H1 (cell line): Measurements from ENCODE around the gene MAGI3. TPM values are rescaled to one million over a fixed set of nuclear protein-coding genes. Genes with fewer than 3 reads are reported as not detected.

Experiments
- CTCF ChIA-PET: fragments of 300-600 bp; sonication (Branson Sonifier 250); formaldehyde crosslinking; loops from one replicate; lab custom pipeline; 2021; ENCODE audit not compliant: partially characterized antibody; lab: Charles Lee
- POLR2A ChIA-PET: fragments of 300-600 bp; sonication (Branson Sonifier 250); formaldehyde crosslinking; loops from one replicate; lab custom pipeline; 2021; ENCODE audit warnings: inconsistent platforms; ENCODE audit not compliant: partially characterized antibody; lab: Charles Lee
- DNase-seq, 2 experiments: peaks; one replicate each; pipeline versions ENCODE4 v3.0.0 to v3.0.0-alpha.2; 2010 to 2022; ENCODE audit warnings: low spot score in 2 of 2, low read depth in 1 of 2, mixed read lengths in 1 of 2
- FAIRE-seq: peaks from 2 replicates; lab custom pipeline; 2011; peaks lifted over from hg19 to GRCh38; lab: Jason Lieb, UNC
- H2AFZ ChIP-seq: 2 replicates; pipeline ENCODE4 v1.8.1; 2012; ENCODE audit warnings: low read length, inconsistent platforms
- H2AK5ac ChIP-seq: 2 replicates; pipeline ENCODE4 v1.6.1; 2013; ENCODE audit warnings: low read depth, low read length
- H2BK120ac ChIP-seq: replicated peaks from 2 replicates; pipeline ENCODE3; 2013; ENCODE audit warnings: low read depth, low read length, inconsistent platforms
- H2BK12ac ChIP-seq: 2 replicates; pipeline ENCODE4 v1.6.1; 2013; ENCODE audit warnings: low read depth, low read length
- H2BK15ac ChIP-seq: 2 replicates; pipeline ENCODE4 v1.6.1; 2013; ENCODE audit warnings: low read length
- H2BK20ac ChIP-seq: 2 replicates; pipeline ENCODE4 v1.6.1; 2013; ENCODE audit warnings: low read length
- H2BK5ac ChIP-seq: 2 replicates; pipeline ENCODE4 v1.6.1; 2013; ENCODE audit warnings: low read depth, low read length
- H3K14ac ChIP-seq: 2 replicates; pipeline ENCODE4 v1.6.1; 2013; ENCODE audit warnings: inconsistent platforms; ENCODE audit not compliant: insufficient read length
- H3K18ac ChIP-seq: 2 replicates; pipeline ENCODE4 v1.6.1; 2013; ENCODE audit warnings: low read length; ENCODE audit errors: extremely low read depth
- H3K23ac ChIP-seq: 2 replicates; pipeline ENCODE4 v1.6.1; 2013; ENCODE audit warnings: inconsistent platforms; ENCODE audit not compliant: insufficient read length
- H3K23me2 ChIP-seq: 2 replicates; pipeline ENCODE4 v1.6.1; 2013; ENCODE audit warnings: low read depth, low read length
- H3K27ac ChIP-seq: 2 replicates; pipeline ENCODE4 v1.6.1; 2011; ENCODE audit warnings: low read depth, low read length, inconsistent platforms
- H3K27me3 ChIP-seq, 4 experiments: replicated peaks in 1 of 4; 1 replicate in 1 of 4; 2 replicates in 3 of 4; pipeline versions ENCODE4 v1.6.1 to v1.8.1; 2011 to 2013; ENCODE audit warnings: low read length in 3 of 4, mild to moderate bottlenecking in 3 of 4, inconsistent platforms in 2 of 4, mixed read lengths in 2 of 4, moderate library complexity in 1 of 4; ENCODE audit not compliant: control insufficient read depth in 3 of 4, insufficient read depth in 3 of 4; ENCODE audit errors: extremely low read depth in 1 of 4
- H3K36me3 ChIP-seq, 4 experiments: 2 replicates each; pipeline versions ENCODE4 v1.6.1 to v1.8.1; 2011 to 2013; ENCODE audit warnings: mild to moderate bottlenecking in 4 of 4, low read length in 3 of 4, moderate library complexity in 2 of 4, control low read depth in 1 of 4, inconsistent platforms in 1 of 4; ENCODE audit not compliant: insufficient read depth in 4 of 4, control insufficient read depth in 2 of 4
- H3K4ac ChIP-seq: replicated peaks from 2 replicates; pipeline ENCODE3; 2013; ENCODE audit warnings: low read length, low read depth, mixed read lengths, inconsistent platforms; ENCODE audit not compliant: insufficient read length
- H3K4me1 ChIP-seq, 4 experiments: replicated peaks in 1 of 4; 1 replicate in 1 of 4; 2 replicates in 3 of 4; pipeline versions ENCODE4 v1.6.1 to v1.8.1; 2011 to 2013; ENCODE audit warnings: low read length in 3 of 4, inconsistent platforms in 2 of 4, mixed read lengths in 1 of 4; ENCODE audit not compliant: insufficient read depth in 4 of 4, control insufficient read depth in 3 of 4
- H3K4me2 ChIP-seq, 2 experiments: 2 replicates each; pipeline versions ENCODE4 v1.6.1 to v1.8.1; 2011 to 2013; ENCODE audit warnings: low read depth in 2 of 2, low read length in 2 of 2, control low read depth in 1 of 2, inconsistent platforms in 1 of 2, mild to moderate bottlenecking in 1 of 2; ENCODE audit not compliant: insufficient read depth in 1 of 2
- H3K4me3 ChIP-seq, 4 experiments: fragments of 200-600, 300-600 bp in 1 of 4; sonication (generic), shearing (Covaris generic), sonication (Bioruptor Twin) in 1 of 4; 2 replicates each; pipeline versions ENCODE4 v1.5.1 to v1.8.1; 2011 to 2016; ENCODE audit warnings: low read length in 4 of 4, low read depth in 3 of 4, control low read depth in 2 of 4, inconsistent platforms in 2 of 4, mild to moderate bottlenecking in 2 of 4, mixed read lengths in 1 of 4, moderate library complexity in 1 of 4; ENCODE audit not compliant: insufficient read depth in 2 of 4; ENCODE audit errors: extremely low read depth in 1 of 4
- H3K56ac ChIP-seq: replicated peaks from 2 replicates; pipeline ENCODE3; 2013; ENCODE audit warnings: low read depth, mild to moderate bottlenecking, mixed read lengths, low read length, inconsistent platforms; ENCODE audit not compliant: insufficient read length
- H3K79me1 ChIP-seq: 2 replicates; pipeline ENCODE4 v1.6.1; 2013; ENCODE audit warnings: low read depth, low read length, control low read depth
- H3K79me2 ChIP-seq, 2 experiments: 2 replicates each; pipeline versions ENCODE4 v1.6.1 to v1.8.1; 2012 to 2013; ENCODE audit warnings: low read length in 2 of 2, mild to moderate bottlenecking in 2 of 2, inconsistent platforms in 1 of 2; ENCODE audit not compliant: insufficient read depth in 2 of 2, control insufficient read depth in 1 of 2
- H3K9ac ChIP-seq, 4 experiments: replicated peaks in 1 of 4; 1 replicate in 1 of 4; 2 replicates in 3 of 4; pipeline versions ENCODE4 v1.6.1 to v1.8.1; 2011 to 2013; ENCODE audit warnings: low read depth in 3 of 4, low read length in 3 of 4, control low read depth in 2 of 4, mild to moderate bottlenecking in 2 of 4, moderate library complexity in 2 of 4, inconsistent platforms in 1 of 4; ENCODE audit errors: extremely low read depth in 1 of 4
- H3K9me3 ChIP-seq, 2 experiments: 2 replicates each; pipeline versions ENCODE4 v1.6.1 to v1.8.1; 2012 to 2013; ENCODE audit warnings: mild to moderate bottlenecking in 2 of 2, moderate library complexity in 2 of 2, control low read depth in 1 of 2, inconsistent platforms in 1 of 2, low read depth in 1 of 2, low read length in 1 of 2, mixed read lengths in 1 of 2; ENCODE audit not compliant: insufficient read depth in 2 of 2
- H4K20me1 ChIP-seq, 2 experiments: replicated peaks in 1 of 2; 2 replicates each; pipeline versions ENCODE3 to v1.8.1; 2011 to 2013; ENCODE audit warnings: inconsistent platforms in 2 of 2, low read length in 2 of 2, mild to moderate bottlenecking in 1 of 2; ENCODE audit not compliant: insufficient read depth in 2 of 2, control insufficient read depth in 1 of 2
- H4K5ac ChIP-seq: 2 replicates; pipeline ENCODE4 v1.6.1; 2013; ENCODE audit warnings: low read length, low read depth, mixed read lengths, inconsistent platforms; ENCODE audit not compliant: insufficient read length
- H4K8ac ChIP-seq: 2 replicates; pipeline ENCODE4 v1.8.0; 2013; ENCODE audit warnings: mild to moderate bottlenecking, moderate library complexity, low read length, inconsistent platforms; ENCODE audit not compliant: insufficient read depth; ENCODE audit errors: extremely low read depth
- H4K91ac ChIP-seq: replicated peaks from 2 replicates; pipeline ENCODE3; 2013; ENCODE audit warnings: low read length, mixed read lengths, inconsistent platforms; ENCODE audit not compliant: insufficient read length
- SIN3A ChIP-seq, 2 experiments: IDR thresholded peaks in 1 of 2; conservative IDR thresholded peaks in 1 of 2; 2 replicates each; pipeline ENCODE4 v1.6.1; 2011 to 2012; ENCODE audit warnings: low read length in 2 of 2, improper control_type of control experiment in 1 of 2, low read depth in 1 of 2, mild to moderate bottlenecking in 1 of 2
- WGBS, 2 experiments: shearing (Covaris generic) in 1 of 2; methylation state at CpG; one replicate each; pipeline versions ENCODE4 v1.1.6 to v1.1.7; 2013 to 2015; ENCODE audit warnings: low lambda C conversion rate in 2 of 2, mixed read lengths in 2 of 2, inconsistent platforms in 1 of 2, low coverage in 1 of 2, missing lambda C conversion rate in 1 of 2; ENCODE audit not compliant: insufficient replicate concordance in 2 of 2, insufficient coverage in 1 of 2, insufficient read length in 1 of 2; ENCODE audit errors: extremely low coverage in 1 of 2, missing lambda C conversion rate in 1 of 2; 5-methylcytosine and 5-hydroxymethylcytosine counted together
- polyA plus RNA-seq, 7 experiments: library from polyadenylated mRNA; depleted of rRNA in 3 of 7; stranded (reverse) in 5 of 7; unstranded in 2 of 7; fragments of >200 nt in 5 of 7; fragments of 200-250 nt in 2 of 7; gene quantifications; 1 replicate in 5 of 7; 2 replicates in 1 of 7; 4 replicates in 1 of 7; pipeline versions ENCODE4 v1.2.1 to v1.2.3, GENCODE V29; 2011 to 2013; ENCODE audit warnings: missing spikeins in 2 of 7, mixed read lengths in 2 of 7
- total RNA-seq: library from RNA; stranded (reverse); fragmentation: NEBNext Ultra II Directional; extraction: Animal tissue kit (Norgen Biotek cat#: 25700); gene quantifications from 2 replicates; pipeline ENCODE4 v1.2.1, GENCODE V29; 2021

The MAGI3 gene
- total and polyA plus RNA-seq, 2 of the 8 experiments (the other 6 are each of a cell fraction or from before 2014, with no cell fraction given) = 2.3 to 7.8 TPM

DNA sequence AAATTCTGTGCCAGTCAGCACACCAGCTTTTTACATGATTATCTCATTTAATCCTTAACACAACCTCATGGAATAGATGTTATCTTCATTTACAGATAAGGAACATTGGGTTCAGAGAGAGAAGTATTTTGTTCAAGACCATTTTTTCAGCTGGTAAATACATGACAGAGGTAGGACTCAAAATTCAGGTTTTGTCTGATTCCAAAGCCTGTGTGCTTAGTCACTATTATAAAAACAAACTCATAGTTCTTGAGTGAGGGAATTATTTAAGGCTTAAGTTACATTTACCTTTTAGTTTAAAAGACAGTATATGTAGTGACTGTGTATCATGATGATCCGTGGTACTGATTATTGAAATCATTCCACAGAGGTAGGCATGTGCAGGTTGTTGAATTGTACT is 125.2 kb downstream of the MAGI3 start:
- Histone ChIP-seq H3K18ac (no peak overlapping the region), H2AK5ac (no peak overlapping the region), H3K14ac (no peak overlapping the region), H3K4me2 (no peak overlapping the region), H2BK15ac (no peak overlapping the region), H3K23me2 (no peaks in the 10 kb centered on the region), H3K27ac (no peak overlapping the region), H3K4ac (no peak overlapping the region), H3K56ac (no peak overlapping the region), H3K4me3 (no peak overlapping the region), H3K9ac (no peak overlapping the region), H4K91ac (no peak overlapping the region), H2BK12ac (no peak overlapping the region), H2AFZ (no peak overlapping the region), H3K9me3 (no peaks in the 10 kb centered on the region), H3K79me1 (no peaks in the 10 kb centered on the region), H2BK5ac (no peak overlapping the region), H4K20me1 (no peaks in the 10 kb centered on the region), H3K4me1 (no peaks in the 10 kb centered on the region), H4K8ac (no peak overlapping the region), H3K27me3 (no peaks in the 10 kb centered on the region), H2BK120ac (no peak overlapping the region), H3K79me2 (no peaks in the 10 kb centered on the region; a peak in 1 of 4 replicates), H4K5ac (no peak overlapping the region), H2BK20ac (no peak overlapping the region), H3K23ac (no peak overlapping the region), H3K36me3 (no peaks in the 10 kb centered on the region)
- FAIRE-seq = no peak
- ChIA-PET POLR2A (no interaction called here), CTCF (no interaction called here)
- WGBS, 2 experiments = 100% methylated on average over 1 of the region's 1 CpG; no CpG with 5 or more reads in 1 of the 2 experiments
- DNase-seq = no peak
- no peak for TF ChIP-seq SIN3A (conservative IDR thresholded peaks at IDR 0.05 in 1 of 2, IDR thresholded peaks at IDR 0.05 in 1 of 2; ENCODE audit: low read depth in 1 of 2, low read length in 2 of 2)
